Heart left ventricle (tissue), 16 donors: ENCODE data around the gene DPPA5. TPM values are rescaled to one million over a fixed set of nuclear protein-coding genes. Genes with fewer than 3 reads are reported as not detected.

Experiments
- ATAC-seq, 4 donors: fragments of 200-7000 bp; cut with Tn5 transposase; one replicate each; pipeline ENCODE4 v1.9.1; 2020 to 2022; ENCODE audit warnings: moderate library complexity in 4 of 4, mild to moderate bottlenecking in 3 of 4, moderate number of reproducible peaks in 1 of 4
- DNase-seq, 5 donors: peaks; one replicate each; pipeline ENCODE4 v3.0.0-alpha.2; 2020
- H3K27ac ChIP-seq, 12 donors: fragments of 200-600 bp; sonication (generic) in 4 of 12; one replicate each; pipeline versions ENCODE4 v1.5.0 to v1.8.0; 2016 to 2022; ENCODE audit warnings: mild to moderate bottlenecking in 2 of 12
- H3K27me3 ChIP-seq, 9 donors: fragments of 200-600 bp; sonication (generic) in 2 of 9; one replicate each; pipeline versions ENCODE4 v1.5.1 to v1.8.0; 2016 to 2022; ENCODE audit warnings: mild to moderate bottlenecking in 3 of 9
- H3K36me3 ChIP-seq, 9 donors: fragments of 200-600 bp; sonication (generic) in 2 of 9; one replicate each; pipeline versions ENCODE4 v1.5.0 to v1.8.0; 2018 to 2022; ENCODE audit warnings: mild to moderate bottlenecking in 2 of 9
- H3K4me1 ChIP-seq, 12 donors: fragments of 200-600 bp; sonication (generic) in 4 of 12; one replicate each; pipeline versions ENCODE4 v1.5.0 to v1.8.0; 2016 to 2022; ENCODE audit warnings: mild to moderate bottlenecking in 3 of 12
- H3K4me3 ChIP-seq, 12 donors: fragments of 200-600 bp; sonication (generic) in 4 of 12; one replicate each; pipeline versions ENCODE4 v1.5.0 to v1.8.0; 2017 to 2022; ENCODE audit warnings: mild to moderate bottlenecking in 9 of 12, moderate library complexity in 4 of 12
- H3K9me3 ChIP-seq, 12 donors: fragments of 200-600 bp; sonication (generic) in 4 of 12; one replicate each; pipeline versions ENCODE4 v1.5.0 to v1.8.0; 2016 to 2022; ENCODE audit warnings: mild to moderate bottlenecking in 1 of 12
- POLR2A ChIP-seq, 2 donors: fragments of 450-650 bp; IDR thresholded peaks; one replicate each; pipeline ENCODE4 v1.6.1; 2017; ENCODE audit warnings: antibody characterized with exemption in 2 of 2, mild to moderate bottlenecking in 2 of 2, moderate library complexity in 2 of 2
- WGBS, 4 donors: extraction: QIAGEN DNeasy Blood & Tissue Kit in 2 of 4; methylation state at CpG; one replicate each; pipeline versions ENCODE4 v1.1.5 to v1.1.7; 2013 to 2018; 5-methylcytosine and 5-hydroxymethylcytosine counted together
- intact Hi-C, 10 donors: fragments of 100-400 bp; cut with DNase I; formaldehyde crosslinking; loops; one replicate each; pipeline versions ENCODE4 v1.11.1 to v1.14.2; 2022
- polyA plus RNA-seq, 2 donors: library from polyadenylated mRNA; stranded (reverse); fragments of 200-250 nt; gene quantifications; one replicate each; pipeline ENCODE4 v1.2.3, GENCODE V29; 2013
- total RNA-seq, 9 donors: library from RNA; depleted of rRNA in 2 of 9; stranded (reverse); fragments of >200 nt in 2 of 9; fragmentation: NEBNext Ultra II Directional in 3 of 9; extraction: Animal tissue kit (Norgen Biotek cat#: 25700) in 3 of 9; gene quantifications; one replicate each; pipeline versions ENCODE4 v1.1.0 to v1.2.4, GENCODE V29; 2016 to 2023
- TF ChIP-seq, protein P1 (sequence below), 12 donors: fragments of 200-600 bp; sonication (generic) in 4 of 12; IDR thresholded peaks; one replicate each; pipeline versions ENCODE4 v1.5.0 to v1.8.0; 2018 to 2022; ENCODE audit warnings: antibody characterized with exemption in 12 of 12, mild to moderate bottlenecking in 5 of 12
- donor health status: ischemic (EF 13 %, LVEDD 7.1; RV severe dilation, severe dysfunction).
- donor health status: healthy with polysubstance abuse.
- donor health status: DM: no; HTN: yes; CAD: no.
- donor health status: DM: no; HTN: no; CAD: no.
- donor health status: ischemic (EF 25% LVEDD 6.9; RV normal size, moderate dysfunction).
- donor health status: ischemic (EF 25% LVEDD 5.7; RV mildly dilated, moderate dysfunction).
- donor health status: healthy.
- donor health status: DM: yes; HTN: yes; CAD: no.
- donor health status: ischemic (EF 35%, LVEDD 5.7; RV mildly dilated, moderate dysfunction).
- donor health status: nonischemic (EF 11% LVEDD 7.7; RV severe dilation, severe dysfunction).
- donor health status: DM: yes; HTN: yes; CAD: no.
- donor health status: PGD.
- donor health status: ischemic (EF 29% LVEDD 5.4; RV normal size, mild dysfunction).
- donor health status: nonischemic (EF 23%, LVEDD 6.1; RV moderate dilation, normal function).

DPPA5 gene
- total and polyA plus RNA-seq, 11 donors, result not detected

DNA sequence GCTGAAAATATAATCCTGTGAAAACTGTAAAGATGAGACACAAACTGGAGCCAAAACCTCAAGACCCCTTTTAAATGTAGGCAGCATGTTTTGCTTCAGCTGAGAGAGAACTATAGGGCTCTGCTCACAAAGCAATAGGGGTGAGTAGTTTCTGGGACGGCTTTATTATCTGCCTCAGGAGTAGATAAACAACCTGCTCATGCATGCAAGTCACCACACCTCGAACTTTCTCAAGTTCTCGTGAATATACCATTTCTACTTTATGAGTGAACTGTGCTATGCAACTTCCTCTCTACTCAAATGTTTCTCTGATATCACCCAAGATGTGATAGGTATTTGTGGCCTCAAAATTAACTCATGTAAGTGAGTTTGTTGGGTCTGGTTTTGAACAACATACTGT lies 23.1 kb upstream of the DPPA5 start:
- no peaks in the 10 kb centered on the region for H3K27me3 ChIP-seq
- H3K4me1 ChIP-seq, result no peaks in the 10 kb centered on the region
- peaks cover 0 to 7% (median 4%) of the 10 kb centered on the region in 12 donors for H3K9me3 ChIP-seq
- TF ChIP-seq POLR2A (IDR thresholded peaks at IDR 0.05), result no peak
- TF ChIP-seq, protein P1, sequence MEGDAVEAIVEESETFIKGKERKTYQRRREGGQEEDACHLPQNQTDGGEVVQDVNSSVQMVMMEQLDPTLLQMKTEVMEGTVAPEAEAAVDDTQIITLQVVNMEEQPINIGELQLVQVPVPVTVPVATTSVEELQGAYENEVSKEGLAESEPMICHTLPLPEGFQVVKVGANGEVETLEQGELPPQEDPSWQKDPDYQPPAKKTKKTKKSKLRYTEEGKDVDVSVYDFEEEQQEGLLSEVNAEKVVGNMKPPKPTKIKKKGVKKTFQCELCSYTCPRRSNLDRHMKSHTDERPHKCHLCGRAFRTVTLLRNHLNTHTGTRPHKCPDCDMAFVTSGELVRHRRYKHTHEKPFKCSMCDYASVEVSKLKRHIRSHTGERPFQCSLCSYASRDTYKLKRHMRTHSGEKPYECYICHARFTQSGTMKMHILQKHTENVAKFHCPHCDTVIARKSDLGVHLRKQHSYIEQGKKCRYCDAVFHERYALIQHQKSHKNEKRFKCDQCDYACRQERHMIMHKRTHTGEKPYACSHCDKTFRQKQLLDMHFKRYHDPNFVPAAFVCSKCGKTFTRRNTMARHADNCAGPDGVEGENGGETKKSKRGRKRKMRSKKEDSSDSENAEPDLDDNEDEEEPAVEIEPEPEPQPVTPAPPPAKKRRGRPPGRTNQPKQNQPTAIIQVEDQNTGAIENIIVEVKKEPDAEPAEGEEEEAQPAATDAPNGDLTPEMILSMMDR (IDR thresholded peaks at IDR 0.05), result no peak
- no peak overlapping the region for H3K4me3 ChIP-seq
- H3K36me3 ChIP-seq, result no peaks in the 10 kb centered on the region
- 44 to 76% (median 50%) methylated on average over 3 of the region's 3 CpGs for WGBS, 4 donors
- no peak for DNase-seq
- ATAC-seq, result no peak
- H3K27ac ChIP-seq, result no peak overlapping the region
- intact Hi-C loops, result no loop called here

DNA sequence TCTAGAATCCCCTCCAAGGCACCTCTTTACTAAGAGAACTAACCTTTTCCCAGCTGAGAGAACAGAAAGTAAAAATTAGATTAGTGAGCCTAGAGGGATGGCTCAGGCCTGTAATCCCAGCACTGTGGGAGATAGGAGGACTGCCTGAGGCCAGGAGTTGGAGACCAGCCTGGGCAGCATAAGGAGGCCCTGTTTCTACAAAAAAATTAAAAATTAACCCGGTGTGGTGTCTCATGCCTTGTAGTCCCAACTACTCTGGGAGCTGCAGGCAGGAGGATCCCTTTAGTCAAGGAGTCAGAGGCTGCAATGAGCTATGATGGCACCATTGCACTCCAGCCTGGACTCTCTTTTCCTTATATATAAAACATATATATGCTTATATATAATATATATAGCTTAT lies 21.1 kb upstream of the DPPA5 start:
- TF ChIP-seq POLR2A (IDR thresholded peaks at IDR 0.05), result no peak
- TF ChIP-seq, protein P1 (IDR thresholded peaks at IDR 0.05), result no peak
- Histone ChIP-seq H3K9me3 (peaks cover 0 to 25% (median 11%) of the 10 kb centered on the region in 12 donors), H3K27me3 (no peaks in the 10 kb centered on the region), H3K36me3 (no peaks in the 10 kb centered on the region), H3K4me3 (no peak overlapping the region), H3K4me1 (no peaks in the 10 kb centered on the region), H3K27ac (no peak overlapping the region)
- intact Hi-C loops, result no loop called here
- 64 to 82% (median 75%) methylated on average over 1 of the region's 1 CpG for WGBS, 4 donors
- DNase-seq, result no peak
- ATAC-seq, result no peak

DNA sequence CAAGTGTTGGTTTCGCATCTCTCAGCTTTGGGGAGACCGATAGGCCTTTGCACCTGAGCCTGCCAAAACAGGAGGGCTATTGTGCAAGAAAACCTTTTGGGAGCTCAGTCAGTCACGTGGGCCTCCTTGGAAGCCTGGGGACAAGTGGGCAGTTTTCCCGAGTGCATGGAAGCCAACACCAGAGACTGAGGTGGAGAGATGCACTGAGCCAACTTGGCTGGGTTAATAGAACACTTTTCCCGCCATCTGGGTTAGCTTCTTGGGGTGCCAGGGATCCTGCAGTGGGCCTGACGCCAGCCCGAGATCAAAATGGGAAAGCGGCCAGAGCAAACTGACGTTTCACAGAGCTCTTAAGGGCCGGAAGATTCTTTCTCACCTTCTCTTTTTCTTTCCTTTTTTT lies 18.4 kb upstream of the DPPA5 start:
- no peak for TF ChIP-seq POLR2A (IDR thresholded peaks at IDR 0.05)
- TF ChIP-seq, protein P1 (IDR thresholded peaks at IDR 0.05), result no peak
- 74 to 82% (median 79%) methylated on average over 10 of the region's 10 CpGs for WGBS, 4 donors
- intact Hi-C loops, result no loop called here
- Histone ChIP-seq H3K4me1 (no peaks in the 10 kb centered on the region), H3K36me3 (no peaks in the 10 kb centered on the region), H3K27ac (no peak overlapping the region), H3K4me3 (no peak overlapping the region), H3K9me3 (peaks cover 0 to 25% (median 11%) of the 10 kb centered on the region in 12 donors), H3K27me3 (no peaks in the 10 kb centered on the region)
- ATAC-seq (no peak), DNase-seq (no peak)

DNA sequence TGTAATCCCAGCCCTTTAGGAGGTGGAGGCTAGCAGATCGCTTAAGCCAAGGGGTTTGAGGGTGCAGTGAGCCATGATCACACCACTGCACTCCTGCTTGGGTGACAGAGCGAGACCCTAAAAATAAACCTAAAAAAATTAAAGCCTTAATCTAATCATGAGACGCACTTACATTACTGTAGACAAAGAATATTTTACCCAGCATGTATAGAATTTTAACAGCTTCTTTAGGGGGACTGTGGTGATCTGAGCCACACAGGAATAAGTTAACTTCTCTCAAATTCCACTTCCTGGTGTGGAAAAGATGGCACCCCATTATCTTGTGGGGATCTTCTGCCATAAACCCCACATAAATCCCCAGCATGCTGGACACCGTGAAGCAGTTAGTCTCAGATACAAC lies 17.9 kb upstream of the DPPA5 start:
- DNase-seq, result no peak
- Histone ChIP-seq H3K36me3 (no peaks in the 10 kb centered on the region), H3K27ac (no peak overlapping the region), H3K9me3 (peaks cover 0 to 25% (median 11%) of the 10 kb centered on the region in 12 donors), H3K27me3 (no peaks in the 10 kb centered on the region), H3K4me3 (no peak overlapping the region), H3K4me1 (no peaks in the 10 kb centered on the region)
- ATAC-seq, result no peak
- TF ChIP-seq, protein P1 (IDR thresholded peaks at IDR 0.05), result no peak
- TF ChIP-seq POLR2A (IDR thresholded peaks at IDR 0.05), result no peak
- intact Hi-C loops, result no loop called here
- WGBS, 4 donors, result 93 to 97% (median 94%) methylated on average over 4 of the region's 4 CpGs
